Hepatocyte (in vitro differentiated cells): ENCODE data around the gene HOXD13. TPM values are rescaled to one million over a fixed set of nuclear protein-coding genes. Genes with fewer than 3 reads are reported as not detected.
A peak's percentile ranks its signal among the peaks of the same experiment; 100 is the strongest.

Source experiments
- DNase-seq: peaks from one replicate; pipeline ENCODE4 v3.0.0-alpha.2; 2016; ENCODE audit warnings: low spot score
- H2AFZ ChIP-seq: fragments of 200-600 bp; sonication (generic); 2 replicates; pipeline ENCODE4 v1.6.0; 2016; ENCODE audit warnings: antibody characterized with exemption, mild to moderate bottlenecking
- H3K27ac ChIP-seq: fragments of 200-600 bp; sonication (generic); 2 replicates; pipeline ENCODE4 v1.5.1; 2016; ENCODE audit warnings: mild to moderate bottlenecking
- H3K27me3 ChIP-seq: fragments of 200-600 bp; sonication (generic); 2 replicates; pipeline ENCODE4 v1.6.1; 2016
- H3K36me3 ChIP-seq: fragments of 200-600 bp; sonication (generic); replicated peaks from 2 replicates; pipeline ENCODE4 v1.5.1; 2016; ENCODE audit warnings: low read depth; ENCODE audit not compliant: insufficient read depth
- H3K4me1 ChIP-seq: fragments of 200-600 bp; sonication (generic); 2 replicates; pipeline ENCODE4 v1.5.1; 2016; ENCODE audit warnings: mild to moderate bottlenecking, moderate library complexity; ENCODE audit not compliant: insufficient read depth
- H3K4me2 ChIP-seq: fragments of 200-600 bp; sonication (generic); 2 replicates; pipeline ENCODE4 v1.6.0; 2016
- H3K4me3 ChIP-seq: fragments of 200-600 bp; sonication (generic); 2 replicates; pipeline ENCODE4 v1.5.1; 2016; ENCODE audit warnings: mild to moderate bottlenecking
- H3K79me2 ChIP-seq: fragments of 200-600 bp; sonication (generic); 2 replicates; pipeline ENCODE4 v1.6.0; 2017; ENCODE audit warnings: mild to moderate bottlenecking
- H3K9me2 ChIP-seq: fragments of 200-600 bp; sonication (generic); replicated peaks from 2 replicates; pipeline ENCODE4 v1.6.0; 2017; ENCODE audit warnings: mild to moderate bottlenecking; ENCODE audit not compliant: insufficient read depth
- H3K9me3 ChIP-seq: fragments of 200-600 bp; sonication (generic); 2 replicates; pipeline ENCODE4 v1.5.1; 2016; ENCODE audit warnings: low read depth, mild to moderate bottlenecking
- H4K20me1 ChIP-seq: fragments of 200-600 bp; sonication (generic); 2 replicates; pipeline ENCODE4 v1.6.0; 2016; ENCODE audit warnings: mild to moderate bottlenecking; ENCODE audit not compliant: insufficient read depth, poor library complexity, severe bottlenecking
- CTCF ChIP-seq: fragments of 200-600 bp; sonication (generic); IDR thresholded peaks from 2 replicates; pipeline ENCODE4 v1.5.1; 2016; ENCODE audit warnings: antibody characterized with exemption, mild to moderate bottlenecking; ENCODE audit not compliant: poor library complexity
- EZH2 ChIP-seq: fragments of 200-600 bp; sonication (generic); IDR thresholded peaks from 2 replicates; pipeline ENCODE4 v1.6.1; 2016; ENCODE audit warnings: antibody characterized with exemption, mild to moderate bottlenecking, borderline replicate concordance
- EZH2phosphoT487 ChIP-seq: fragments of 200-600 bp; sonication (generic); IDR thresholded peaks from one replicate; pipeline ENCODE4 v1.6.1; 2018; ENCODE audit warnings: antibody characterized with exemption, mild to moderate bottlenecking, low read depth, moderate library complexity; ENCODE audit not compliant: unreplicated experiment, severe bottlenecking
- WGBS: methylation state at CpG from one replicate; pipeline ENCODE4 v1.1.6; 2016; ENCODE audit warnings: low lambda C conversion rate; ENCODE audit errors: missing lambda C conversion rate; 5-methylcytosine and 5-hydroxymethylcytosine counted together
- polyA plus RNA-seq: library from polyadenylated mRNA; unstranded; fragments of >200 nt; fragmentation: Nextera tagmentation; extraction: Ambion mirVana; gene quantifications from 2 replicates; pipeline ENCODE4 v1.2.1, GENCODE V29; 2016
- total RNA-seq: library from RNA; depleted of rRNA; stranded (reverse); fragments of >200 nt; gene quantifications from 2 replicates; pipeline ENCODE4 v1.2.3, GENCODE V29; 2014

Gene HOXD13
- total and polyA plus RNA-seq, 2 experiments from 2014 or later = 24.7 to 37.2 TPM

- Histone ChIP-seq H4K20me1 (peaks cover 78% of the 10 kb centered on the region), H3K4me1 (no peaks in the 10 kb centered on the region), H3K4me3 (no peak within 1 kb of the TSS), H3K79me2 (peaks cover 55% of the 10 kb centered on the region), H3K9me2 (no peaks in the 10 kb centered on the region), H3K9me3 (peaks cover 3% of the 10 kb centered on the region), H3K4me2 (peak within 1 kb of the TSS; percentile 60), H2AFZ (no peak within 1 kb of the TSS), H3K27ac (no peak within 1 kb of the TSS), H3K36me3 (no peaks in the 10 kb centered on the region), H3K27me3 (peaks cover 99% of the 10 kb centered on the region)
- DNase-seq = no peak
- peak; percentile 22 for TF ChIP-seq EZH2
- TF ChIP-seq EZH2phosphoT487 = no peak
- TF ChIP-seq CTCF = no peak
- WGBS = 27% methylated on average over 64 of the region's 66 CpGs
Measured at GRCh38 chr2:176115883-176116813, 23.6 kb downstream of the HOXD13 start, which contains the start of gene HOXD10. Gene HOXD10 (plus strand): TSS chr2:176116778. CDS start chr2:176116834, 56 bp downstream.

- no peak for TF ChIP-seq EZH2phosphoT487
- no peak for TF ChIP-seq CTCF
- TF ChIP-seq EZH2 = no peak
- H3K9me3 ChIP-seq = peaks cover 3% of the 10 kb centered on the region
Measured at GRCh38 chr2:176117162-176117822, 24.8 kb downstream of the HOXD13 start.

GRCh38 chr2:176117823-176118371 is 25.4 kb downstream of the HOXD13 start:
- Histone ChIP-seq H3K9me2 (no peaks in the 10 kb centered on the region), H3K27ac (no peak overlapping the region), H4K20me1 (peaks cover 75% of the 10 kb centered on the region), H3K36me3 (no peaks in the 10 kb centered on the region), H2AFZ (no peak overlapping the region), H3K9me3 (peaks cover 3% of the 10 kb centered on the region), H3K79me2 (peaks cover 42% of the 10 kb centered on the region), H3K4me1 (peaks cover 7% of the 10 kb centered on the region), H3K4me2 (no peak overlapping the region), H3K27me3 (peaks cover 99% of the 10 kb centered on the region), H3K4me3 (no peak overlapping the region)
- WGBS = 53% methylated on average over 11 of the region's 11 CpGs
- TF ChIP-seq EZH2 (no peak), EZH2phosphoT487 (no peak), CTCF (no peak)
- DNase-seq = no peak

More at GRCh38 chr2:176117162-176117822, 24.8 kb downstream of the HOXD13 start:
- 75% methylated on average over 40 of the region's 40 CpGs for WGBS
- Histone ChIP-seq H3K4me2 (no peak overlapping the region), H3K79me2 (peaks cover 48% of the 10 kb centered on the region), H3K4me3 (no peak overlapping the region), H3K9me2 (no peaks in the 10 kb centered on the region), H2AFZ (no peak overlapping the region), H3K4me1 (peaks cover under 1% of the 10 kb centered on the region), H3K27me3 (peaks cover 99% of the 10 kb centered on the region), H4K20me1 (peaks cover 79% of the 10 kb centered on the region), H3K27ac (no peak overlapping the region), H3K36me3 (no peaks in the 10 kb centered on the region)
- no peak for DNase-seq
